GM18861 (cell line): ENCODE measurements around the gene PDE4D.
"Not testable (repeated sequence)": the region's sequence is repeated elsewhere in the genome, so short reads cannot be mapped to it uniquely, and the experiment has no call there.

Source experiments
- ATAC-seq: cut with Tn5 transposase; IDR thresholded peaks from one replicate; pipeline ENCODE4 v1.9.1; 2021; ENCODE audit not compliant: unreplicated experiment

Gene PDE4D

DNA sequence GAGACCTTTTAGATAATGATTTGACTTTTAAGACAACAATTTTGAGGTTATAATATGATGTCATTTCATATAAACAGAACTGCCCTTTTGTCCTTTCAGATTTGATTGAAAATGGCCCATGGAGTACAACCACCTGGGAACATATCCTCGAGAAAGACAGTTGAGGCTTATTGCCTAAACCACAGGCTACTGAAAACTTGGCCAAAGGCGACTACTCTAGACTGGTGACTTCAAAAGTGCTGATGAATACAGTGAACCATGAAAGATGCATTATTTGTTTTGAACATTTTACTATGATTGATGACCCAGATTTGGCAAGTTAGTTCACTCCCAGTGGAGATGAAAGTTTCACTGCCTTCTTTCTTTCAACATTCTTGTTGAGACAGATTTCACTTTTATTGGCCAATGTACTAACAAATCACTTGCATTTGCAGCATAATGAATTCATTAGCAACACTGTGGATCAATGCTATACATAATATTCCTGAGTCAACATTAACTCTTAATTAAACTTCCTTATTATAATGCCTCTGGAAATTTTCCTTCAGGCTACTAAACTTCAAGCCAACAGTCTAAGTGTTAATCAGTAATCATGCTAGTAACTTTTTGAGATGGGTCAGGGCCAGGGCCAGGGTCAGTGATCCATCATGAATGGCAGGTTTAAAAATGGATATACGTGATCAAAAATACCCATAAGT lies 830.4 kb downstream of the PDE4D start:
- ATAC-seq: no peak

DNA sequence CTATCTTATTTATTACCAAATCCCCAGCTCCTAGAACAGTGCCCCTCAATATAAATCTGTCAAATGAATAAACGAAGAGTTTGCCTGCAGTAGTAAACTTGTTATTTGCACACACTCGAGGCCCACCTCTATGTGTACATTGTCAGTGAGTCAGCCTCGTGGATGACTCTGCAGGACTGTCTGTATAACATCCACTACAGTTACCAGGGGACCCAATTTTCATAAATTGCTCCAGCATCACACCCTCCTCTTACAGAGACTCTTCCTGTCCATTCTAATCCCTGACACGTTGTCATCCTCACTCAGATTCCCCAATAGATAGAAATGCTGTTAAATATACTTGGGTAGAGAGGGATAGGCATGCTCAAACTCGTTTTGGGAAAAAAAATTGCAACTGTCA lies 832.1 kb downstream of the PDE4D start:
- no peak for ATAC-seq

DNA sequence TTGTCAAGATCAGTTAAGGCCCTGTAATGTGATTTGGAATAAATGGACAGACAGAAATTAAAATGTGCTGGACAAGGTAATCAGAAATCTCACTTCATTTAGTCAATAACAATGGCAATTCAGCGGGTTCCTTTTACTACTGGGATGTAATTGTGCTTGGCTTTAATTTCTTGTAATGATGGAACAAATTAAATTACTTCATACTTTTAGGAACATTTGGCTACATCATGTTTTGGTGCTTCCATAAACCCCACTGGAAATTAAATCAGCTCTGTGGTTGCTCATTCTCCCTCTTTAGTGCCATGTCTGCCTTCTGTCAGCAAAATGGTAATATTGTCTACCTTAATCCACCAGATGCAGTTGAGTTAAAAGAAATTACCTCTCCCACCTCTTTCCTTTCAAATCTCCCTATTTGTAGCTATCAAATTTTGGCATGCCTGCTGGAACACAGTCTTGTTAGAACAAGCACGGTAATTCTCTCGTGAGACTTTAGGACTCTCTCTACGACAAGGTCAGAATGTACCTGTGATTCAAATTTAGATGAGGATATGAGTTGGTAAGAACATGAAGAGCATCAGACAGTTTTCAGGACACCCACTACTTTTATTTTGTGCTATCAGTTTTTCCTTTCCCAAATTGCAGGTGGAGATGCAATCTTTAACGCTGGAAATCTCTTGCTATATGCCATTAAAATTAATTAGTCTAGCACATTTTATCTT lies 834.4 kb downstream of the PDE4D start:
- no peak for ATAC-seq

DNA sequence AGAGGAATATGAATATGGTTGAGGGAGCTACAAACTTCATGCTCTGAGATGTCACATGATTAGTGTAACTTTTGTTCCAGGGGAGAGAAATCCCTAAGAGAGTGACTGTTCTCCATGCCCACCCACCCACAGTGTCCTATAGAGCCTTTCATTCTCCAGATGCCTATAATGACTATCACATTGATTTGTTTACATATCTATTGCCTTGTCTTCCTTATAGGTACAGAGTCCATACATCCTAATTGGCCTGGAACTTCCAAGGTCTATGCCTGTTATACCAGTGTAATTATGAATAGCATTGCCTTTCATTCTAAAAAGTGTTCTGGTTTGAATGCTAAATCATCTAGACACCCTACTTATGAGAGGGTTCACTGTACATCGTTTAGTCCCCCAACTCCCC lies 835.3 kb downstream of the PDE4D start:
- no peak for ATAC-seq

DNA sequence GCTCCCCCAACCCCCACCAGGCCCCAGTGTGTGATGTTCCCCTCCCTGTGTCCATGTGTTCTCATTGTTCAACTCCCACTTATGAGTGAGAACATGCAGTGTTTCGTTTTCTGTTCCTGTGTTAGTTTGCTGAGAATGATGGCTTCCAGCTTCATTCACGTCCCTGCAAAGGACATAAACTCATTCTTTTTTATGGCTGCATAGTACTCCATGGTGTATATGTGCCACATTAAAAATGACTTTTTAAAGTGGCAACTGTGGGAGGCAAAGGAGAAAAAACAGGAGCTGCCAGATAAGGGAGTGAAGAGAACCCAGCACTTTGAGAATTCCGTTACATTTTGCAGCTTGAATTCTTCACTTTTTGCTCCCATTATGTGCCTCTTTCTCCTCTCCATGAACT lies 836.9 kb downstream of the PDE4D start:
- ATAC-seq: not testable (repeated sequence)

DNA sequence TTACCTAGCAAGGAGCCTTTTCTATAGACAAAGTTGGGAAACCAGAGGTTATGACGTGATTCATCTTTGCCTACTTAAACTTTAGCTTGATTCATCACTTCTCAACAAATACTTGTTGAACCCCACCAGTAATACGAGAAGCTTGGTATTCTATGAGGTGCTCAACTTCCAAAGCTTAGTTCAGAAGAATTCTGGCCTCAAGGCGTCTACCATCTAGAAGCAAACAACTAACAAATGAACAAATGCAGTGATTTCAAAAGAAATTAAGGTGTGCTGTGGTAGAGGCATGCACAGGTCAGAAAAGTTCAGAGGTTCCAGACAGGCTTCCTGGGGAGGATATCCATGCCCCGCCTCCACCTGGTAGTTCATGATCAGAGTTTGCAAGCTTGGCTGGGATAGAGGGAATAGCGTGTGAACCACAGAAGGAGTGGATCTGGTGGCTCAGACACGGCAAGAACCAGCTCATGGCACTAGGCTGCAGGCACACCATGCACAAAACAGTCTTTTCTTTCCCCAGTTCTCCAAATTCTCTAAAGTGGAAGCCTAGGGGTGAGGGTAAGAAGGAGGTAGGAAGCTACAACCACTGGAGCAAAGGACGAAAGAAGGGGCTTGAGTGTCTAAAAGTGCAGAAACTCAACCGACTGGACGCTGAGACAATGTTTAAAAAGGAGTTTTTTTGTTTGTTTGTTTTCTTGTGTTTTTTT lies 837.6 kb downstream of the PDE4D start:
- ATAC-seq: no peak

DNA sequence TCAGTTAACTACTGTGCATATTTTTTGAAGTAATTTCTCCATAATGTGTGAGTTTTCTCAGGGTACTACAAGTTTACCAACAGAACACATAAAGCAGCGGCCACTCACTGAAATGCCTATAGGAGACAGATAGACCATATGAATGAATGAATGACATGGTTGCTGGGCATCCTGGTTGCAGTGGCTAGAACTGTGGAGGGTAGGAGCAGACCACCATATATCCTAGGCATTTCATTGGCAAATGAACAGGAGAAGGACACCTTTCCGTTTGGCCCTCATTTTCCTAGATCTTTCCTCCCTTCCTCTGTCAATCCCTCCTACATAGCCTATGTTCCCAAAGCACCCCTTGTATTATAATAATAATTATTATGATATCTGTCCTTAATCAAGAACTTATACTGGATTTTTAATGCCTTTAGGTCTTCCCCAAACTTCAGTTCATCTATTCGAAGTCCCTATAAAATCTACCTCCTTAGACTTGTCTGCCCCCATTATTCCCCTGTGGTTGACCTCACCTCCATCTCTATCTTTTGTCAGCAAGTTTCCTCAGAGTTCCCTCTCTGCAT lies 838.5 kb downstream of the PDE4D start:
- no peak for ATAC-seq

DNA sequence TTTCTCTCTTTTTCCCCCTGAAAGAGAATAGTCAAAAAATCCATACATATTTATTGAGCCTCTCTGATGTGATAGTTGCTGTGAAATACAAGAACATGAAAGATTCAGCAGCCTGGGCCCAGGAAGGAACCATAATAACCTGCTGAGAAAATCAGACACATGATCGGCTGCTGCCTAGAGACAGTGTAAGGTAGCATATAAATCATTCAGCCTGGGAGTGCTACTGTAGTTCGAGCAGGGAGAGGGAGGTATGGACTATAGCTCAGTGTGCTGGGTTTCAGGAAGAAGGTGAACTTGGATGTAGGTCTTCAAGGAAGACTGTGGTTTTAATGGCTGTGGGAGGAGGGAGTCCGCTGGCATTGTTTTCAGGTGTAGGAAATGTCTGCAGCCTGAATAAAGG lies 841.6 kb downstream of the PDE4D start:
- no peak for ATAC-seq

DNA sequence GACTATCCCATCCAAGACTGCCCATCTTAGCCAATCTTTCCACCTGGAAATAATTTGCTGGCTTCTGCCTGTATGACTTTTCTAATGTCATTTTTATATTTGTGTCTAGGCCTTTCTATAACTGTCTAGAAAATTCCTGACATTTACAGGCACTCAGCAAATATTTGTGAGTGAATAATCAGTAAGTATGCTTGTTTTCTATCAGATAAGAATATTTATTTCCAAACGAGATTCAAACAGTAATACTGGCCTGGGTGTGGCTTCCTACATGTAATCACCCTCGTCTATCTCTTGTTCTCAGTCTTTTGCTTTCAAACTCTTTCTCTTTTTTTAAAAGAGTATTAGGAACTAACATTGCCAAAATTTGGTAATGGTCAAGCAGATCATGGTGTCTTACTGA lies 844.4 kb downstream of the PDE4D start:
- ATAC-seq: no peak

DNA sequence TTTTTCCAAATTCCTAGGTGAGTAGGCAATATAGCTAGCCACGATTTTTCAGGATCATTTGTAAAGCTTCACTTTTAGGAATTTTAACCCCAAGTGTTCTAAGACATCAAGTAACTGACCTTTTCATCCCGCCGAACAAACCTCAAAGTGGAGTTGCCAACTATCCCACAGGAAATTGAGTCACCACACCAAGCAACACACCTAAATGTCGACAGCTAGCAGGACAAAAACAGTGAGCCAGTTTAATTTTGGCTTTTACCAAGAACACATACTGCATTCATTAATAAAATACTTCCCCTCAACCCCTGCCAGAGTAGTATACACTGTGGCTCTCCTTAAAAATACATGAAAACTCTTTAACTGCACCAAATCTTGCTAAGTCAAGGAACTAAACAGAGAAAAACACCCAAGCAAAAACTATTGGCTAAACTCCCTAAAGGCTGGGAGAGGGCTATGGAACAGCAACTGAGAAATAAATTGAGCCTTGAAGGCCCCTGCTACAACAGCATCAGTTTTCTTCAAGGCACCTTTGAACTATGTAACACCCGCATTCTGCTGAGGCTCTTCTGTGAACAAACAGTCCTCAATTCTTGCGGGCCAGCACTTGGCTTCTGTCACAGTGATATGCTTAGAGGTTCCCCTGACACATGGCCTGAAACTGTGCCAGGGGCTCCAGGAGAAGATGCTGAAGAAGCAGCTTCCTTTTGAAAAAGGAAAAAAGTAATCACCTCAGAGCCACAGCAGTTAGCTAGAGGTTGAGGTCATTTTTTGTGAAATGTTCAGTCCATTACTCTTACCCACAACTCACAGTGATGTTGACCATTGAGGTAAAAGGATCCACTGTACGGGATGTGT lies 851.1 kb downstream of the PDE4D start:
- ATAC-seq: no peak

DNA sequence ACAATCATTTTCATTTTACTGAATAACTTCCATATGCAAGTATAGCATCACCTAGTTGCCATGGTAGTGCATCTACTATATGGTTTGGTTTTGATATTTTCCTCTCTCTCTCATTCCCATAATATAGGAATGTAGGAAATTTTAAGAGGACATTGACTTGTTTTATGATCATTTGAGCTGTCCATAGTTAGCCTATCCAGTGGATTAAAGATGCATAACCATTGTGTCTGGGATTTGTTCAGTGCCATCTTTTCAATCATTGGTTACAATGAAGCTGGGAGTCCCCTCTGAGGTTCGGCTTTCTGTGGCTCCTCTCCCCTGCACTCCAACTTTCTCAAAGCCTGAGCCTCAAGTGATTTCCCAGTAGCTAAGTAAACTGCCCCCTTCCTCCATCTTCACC lies 852.2 kb downstream of the PDE4D start:
- ATAC-seq: no peak

DNA sequence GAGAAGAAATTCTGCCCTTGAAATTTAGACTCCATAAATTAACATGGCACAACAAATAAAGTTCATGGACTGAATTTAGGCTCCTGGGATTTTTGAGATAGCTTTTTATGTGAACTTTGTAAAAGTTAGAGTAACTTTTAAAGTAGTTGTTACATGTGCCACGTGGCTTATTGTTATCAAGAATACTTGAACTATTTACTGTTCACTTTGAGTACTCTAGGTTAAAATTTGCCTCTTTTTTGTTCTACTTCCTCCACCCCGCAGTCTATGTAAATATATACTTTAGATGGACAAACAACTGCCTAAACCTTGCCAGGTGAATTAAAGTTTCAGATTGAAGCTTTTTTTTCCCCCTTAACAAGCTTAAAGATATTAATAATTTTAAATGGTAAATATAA lies 852.7 kb downstream of the PDE4D start:
- ATAC-seq: no peak

DNA sequence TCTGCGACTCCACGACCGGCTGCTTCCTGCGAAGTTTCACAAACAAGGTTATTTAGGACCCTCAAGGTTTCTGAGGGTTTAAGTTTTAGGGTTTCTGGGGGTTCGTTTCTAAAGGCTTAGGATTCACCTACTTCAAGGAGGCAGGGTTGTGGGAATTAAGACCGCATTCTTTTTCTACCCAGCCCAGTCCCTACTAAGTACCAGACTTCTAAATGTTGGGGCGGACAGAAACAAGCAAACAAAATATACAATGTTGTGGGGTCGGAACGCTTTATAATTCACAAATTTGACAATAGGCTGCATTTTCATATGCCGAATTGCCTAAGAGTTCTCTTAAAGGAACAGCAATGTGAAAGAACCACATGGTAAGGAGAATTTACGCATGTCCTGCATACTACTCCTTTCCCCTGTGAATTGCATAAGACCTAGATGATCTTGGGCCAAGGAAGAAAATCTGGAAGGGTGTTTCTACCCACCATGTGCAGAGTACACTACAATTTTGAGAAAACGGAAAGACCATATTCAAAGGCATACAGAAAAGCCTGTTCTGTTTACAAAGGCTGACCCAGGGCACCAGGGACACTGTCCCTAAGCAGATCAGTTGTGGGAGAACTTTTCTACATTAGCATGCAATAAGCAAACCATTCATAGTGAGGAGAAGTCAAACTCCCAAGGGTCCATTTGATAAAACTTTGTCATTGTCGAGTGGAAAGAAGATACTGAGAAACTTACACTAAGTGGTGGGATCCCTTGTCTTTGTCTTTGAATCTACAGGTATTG lies 853.3 kb downstream of the PDE4D start:
- no peak for ATAC-seq

DNA sequence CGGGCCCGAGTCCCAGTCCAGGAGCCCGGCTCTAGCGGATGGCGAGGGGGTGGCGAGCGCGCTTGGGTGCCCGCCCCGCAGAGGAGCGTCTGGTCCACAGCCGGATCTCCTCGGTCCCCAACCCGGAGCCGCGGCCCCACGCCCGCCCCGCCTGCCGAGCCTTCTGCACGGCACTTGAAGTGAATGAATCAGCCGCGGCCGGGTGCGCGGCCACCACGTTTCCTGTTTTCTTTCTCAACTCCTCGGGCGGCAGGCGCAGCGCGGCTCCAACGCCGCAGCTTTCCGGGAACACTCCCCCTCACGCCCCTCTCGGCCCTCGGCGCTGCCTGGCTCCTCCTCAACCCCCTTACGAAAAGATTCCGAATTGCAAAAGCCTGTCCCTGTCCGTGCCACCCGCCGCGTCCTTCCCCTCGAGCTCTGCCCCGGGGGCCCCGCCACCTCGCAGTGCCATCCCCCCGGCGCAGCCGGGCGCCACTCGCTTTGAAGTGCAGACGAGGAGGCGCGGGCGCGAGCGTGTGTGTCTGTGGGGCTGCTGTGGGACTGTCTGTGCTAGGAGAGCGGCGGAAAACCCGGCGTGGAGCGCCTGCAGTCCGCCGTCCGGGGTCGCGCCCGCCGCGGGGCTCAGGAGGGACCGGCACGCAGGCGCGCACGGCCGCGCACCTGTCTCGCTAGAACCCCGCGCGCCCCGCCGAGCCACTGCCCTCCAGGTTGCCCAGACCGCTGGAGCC lies 854.1 kb downstream of the PDE4D start:
- peak; percentile 53 for ATAC-seq

DNA sequence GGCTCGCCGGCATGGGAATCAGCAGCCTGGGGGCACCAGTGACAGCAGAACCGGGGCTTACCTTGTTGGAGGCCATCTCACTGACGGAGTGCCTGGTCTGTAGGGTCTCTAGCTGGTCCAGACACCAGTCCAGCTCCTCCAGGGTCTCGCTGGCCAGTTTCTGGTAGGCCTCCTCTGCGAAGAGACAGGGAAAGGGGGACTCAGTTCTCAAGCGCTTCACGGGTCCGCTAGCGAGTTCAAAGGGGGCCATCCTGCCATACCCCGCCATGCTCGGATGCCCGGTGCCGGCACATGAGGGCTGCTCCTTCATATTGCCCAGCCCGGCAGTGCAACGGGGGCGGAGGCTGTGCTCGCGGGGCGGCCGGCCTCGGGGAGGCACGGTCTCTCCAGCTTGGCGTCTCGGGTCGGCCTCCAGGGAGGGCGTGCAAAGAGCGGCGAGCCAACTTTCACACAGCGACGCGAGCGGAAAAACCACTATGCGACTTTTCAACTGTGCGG lies 854.7 kb downstream of the PDE4D start:
- peak; percentile 29 for ATAC-seq

DNA sequence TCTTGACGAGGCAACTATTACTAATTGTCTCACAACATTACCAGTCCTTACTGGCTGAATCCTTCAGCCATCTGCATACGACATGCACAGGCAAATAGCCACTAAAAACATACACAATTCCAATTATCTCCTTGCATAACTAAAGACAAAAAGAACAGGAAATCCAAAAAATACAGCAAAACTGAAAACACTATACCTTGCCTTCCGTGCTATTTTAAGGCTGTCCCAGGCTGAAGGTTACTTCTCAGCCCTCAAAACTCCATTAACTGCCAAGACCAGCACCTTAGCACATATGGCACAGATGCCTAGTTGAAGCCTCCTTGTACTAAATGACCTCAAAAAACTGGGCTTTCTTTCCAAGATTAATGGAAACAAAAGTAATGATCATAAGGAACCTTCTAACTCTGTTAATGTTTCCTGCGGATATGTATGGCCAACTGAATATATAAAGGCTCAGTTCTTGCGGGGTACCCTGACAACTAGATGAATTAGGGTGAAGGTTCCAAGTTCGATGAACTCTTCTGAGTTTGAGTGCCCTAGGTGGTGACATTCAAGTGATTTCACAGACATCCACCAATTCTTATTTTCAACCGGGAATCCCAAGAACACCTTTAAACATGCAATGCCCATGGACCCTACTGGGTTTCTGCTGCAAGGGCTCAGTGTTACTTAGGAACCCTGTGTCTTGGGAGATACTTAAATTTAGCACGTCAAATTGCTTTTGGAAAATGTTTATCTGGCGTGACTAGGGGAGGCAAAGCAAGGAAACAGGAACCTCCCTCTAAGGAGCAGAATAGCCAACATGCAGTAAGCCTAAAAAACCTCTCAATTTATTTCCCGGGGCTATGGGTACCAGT lies 855.4 kb downstream of the PDE4D start:
- ATAC-seq: no peak

DNA sequence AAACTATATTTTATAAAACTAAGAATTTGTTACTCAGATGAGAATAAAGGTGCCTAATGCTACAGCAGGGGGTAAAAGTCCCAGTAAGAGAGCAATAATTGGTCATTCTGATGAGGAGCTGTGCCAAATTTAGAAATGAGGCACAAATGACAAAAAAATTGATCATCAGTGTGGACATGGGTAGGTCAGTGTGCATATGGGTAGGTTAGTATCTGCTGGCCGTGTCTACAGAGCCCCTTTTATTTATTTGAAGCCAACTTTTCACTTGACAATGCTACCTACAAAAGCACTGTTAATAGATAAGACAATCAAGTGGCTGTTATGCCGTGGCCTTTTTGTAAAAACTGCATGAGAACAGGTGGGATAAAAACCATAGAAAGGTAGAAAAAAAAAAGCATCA lies 856.1 kb downstream of the PDE4D start:
- ATAC-seq: no peak

DNA sequence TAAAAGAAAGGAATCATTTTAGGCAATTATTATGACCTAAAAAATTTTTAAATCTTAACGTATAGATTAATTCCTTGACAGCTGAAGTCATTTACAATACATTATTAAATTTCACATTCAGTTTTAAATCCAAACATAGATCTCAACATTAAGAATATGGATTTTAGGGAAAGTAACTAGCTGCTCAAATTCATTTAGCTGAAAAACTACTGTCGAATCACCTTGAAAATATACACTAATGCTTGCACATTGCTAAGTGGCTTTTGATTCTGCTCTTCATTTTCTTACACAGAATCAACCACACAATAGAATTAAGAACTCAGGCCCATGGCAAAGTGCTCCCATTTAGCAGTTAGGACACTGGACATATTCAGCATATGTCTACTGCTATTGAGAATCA lies 856.5 kb downstream of the PDE4D start:
- no peak for ATAC-seq
